ENCODE measurements around the gene KCNH2. TPM values are rescaled to one million over a fixed set of nuclear protein-coding genes. Genes with fewer than 3 reads are reported as not detected.

Gene KCNH2
- total and polyA plus RNA-seq, 4 donors: 0.43 to 2.0 (median 1.3) TPM

DNA sequence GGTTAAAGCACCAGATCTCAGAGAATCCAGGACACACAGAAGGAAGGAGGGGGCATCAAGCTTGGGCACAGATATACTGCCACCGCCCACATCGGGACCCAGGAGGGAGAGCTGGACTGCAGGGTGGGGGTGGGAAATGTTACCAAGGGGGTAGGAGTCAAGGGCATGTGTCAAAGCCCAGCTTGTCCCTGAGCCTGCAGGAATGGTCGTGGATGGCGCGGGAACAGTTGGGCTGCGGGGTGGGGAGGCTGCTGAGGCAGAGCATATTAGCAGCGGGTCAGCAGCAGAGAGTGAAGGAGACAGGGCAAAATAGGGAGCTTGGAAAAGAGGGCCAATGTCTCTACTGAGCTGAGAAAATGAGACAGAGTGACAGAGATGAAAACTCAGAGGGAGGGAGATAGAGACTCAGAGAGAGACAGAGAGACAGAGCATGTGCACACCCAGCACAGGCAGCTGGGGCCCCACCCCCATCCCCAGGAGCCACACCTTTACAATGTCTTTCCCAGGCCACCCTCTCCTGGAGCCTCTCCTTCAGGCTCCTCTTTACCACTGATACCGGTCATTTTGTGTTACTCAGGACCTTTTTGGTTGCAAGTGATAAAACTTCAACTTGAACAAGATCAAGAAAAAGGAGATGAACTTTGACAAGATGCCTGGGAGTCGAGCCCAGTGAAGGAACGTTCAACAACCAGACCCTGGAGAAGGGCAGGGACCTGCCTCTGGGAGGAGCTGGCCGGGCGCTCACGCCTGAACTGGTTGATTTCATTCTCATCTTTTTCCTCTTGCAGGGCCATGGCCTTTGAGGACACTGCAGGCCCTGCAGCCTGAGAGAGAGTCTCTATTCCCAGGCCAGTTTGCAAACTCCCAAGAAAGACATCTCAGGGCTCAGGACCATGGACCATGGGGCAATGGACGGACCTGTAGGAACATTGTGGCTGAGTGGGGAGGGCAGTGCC is 75.8 kb downstream of the KCNH2 start:
- WGBS, 2 donors: 86 to 91% methylated on average over 14 of the region's 14 CpGs
- Histone ChIP-seq H3K36me3 (ENCODE audit: control insufficient read depth in 4 of 4, insufficient read depth in 4 of 4, low read length in 4 of 4) (no peaks in the 10 kb centered on the region), H3K9me3 (ENCODE audit: control insufficient read depth in 4 of 4, insufficient read depth in 3 of 4, low read length in 3 of 4) (peaks cover 0 to 1% (median 0%) of the 10 kb centered on the region in 4 donors), H3K4me1 (ENCODE audit: control insufficient read depth in 5 of 5, insufficient read depth in 5 of 5, low read length in 5 of 5) (peaks cover 0 to 11% (median 2%) of the 10 kb centered on the region in 5 donors), H3K4me3 (no peak overlapping the region), H3K27ac (ENCODE audit: low read depth in 1 of 2, low read length in 1 of 2) (no peak overlapping the region), H3K27me3 (ENCODE audit: control insufficient read depth in 3 of 3, insufficient read depth in 3 of 3, low read length in 2 of 3) (peaks cover 0 to 13% (median 5%) of the 10 kb centered on the region in 3 donors), H3K9ac (ENCODE audit: insufficient read depth in 1 of 2, low read length in 2 of 2) (no peak overlapping the region)
- TF ChIP-seq, protein P1, sequence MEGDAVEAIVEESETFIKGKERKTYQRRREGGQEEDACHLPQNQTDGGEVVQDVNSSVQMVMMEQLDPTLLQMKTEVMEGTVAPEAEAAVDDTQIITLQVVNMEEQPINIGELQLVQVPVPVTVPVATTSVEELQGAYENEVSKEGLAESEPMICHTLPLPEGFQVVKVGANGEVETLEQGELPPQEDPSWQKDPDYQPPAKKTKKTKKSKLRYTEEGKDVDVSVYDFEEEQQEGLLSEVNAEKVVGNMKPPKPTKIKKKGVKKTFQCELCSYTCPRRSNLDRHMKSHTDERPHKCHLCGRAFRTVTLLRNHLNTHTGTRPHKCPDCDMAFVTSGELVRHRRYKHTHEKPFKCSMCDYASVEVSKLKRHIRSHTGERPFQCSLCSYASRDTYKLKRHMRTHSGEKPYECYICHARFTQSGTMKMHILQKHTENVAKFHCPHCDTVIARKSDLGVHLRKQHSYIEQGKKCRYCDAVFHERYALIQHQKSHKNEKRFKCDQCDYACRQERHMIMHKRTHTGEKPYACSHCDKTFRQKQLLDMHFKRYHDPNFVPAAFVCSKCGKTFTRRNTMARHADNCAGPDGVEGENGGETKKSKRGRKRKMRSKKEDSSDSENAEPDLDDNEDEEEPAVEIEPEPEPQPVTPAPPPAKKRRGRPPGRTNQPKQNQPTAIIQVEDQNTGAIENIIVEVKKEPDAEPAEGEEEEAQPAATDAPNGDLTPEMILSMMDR (IDR thresholded peaks at IDR 0.05; ENCODE audit: control extremely low read depth, extremely low read depth): no peak
- ATAC-seq (ENCODE audit: insufficient read depth, low FRiP score): no peak
- no peak for DNase-seq

DNA sequence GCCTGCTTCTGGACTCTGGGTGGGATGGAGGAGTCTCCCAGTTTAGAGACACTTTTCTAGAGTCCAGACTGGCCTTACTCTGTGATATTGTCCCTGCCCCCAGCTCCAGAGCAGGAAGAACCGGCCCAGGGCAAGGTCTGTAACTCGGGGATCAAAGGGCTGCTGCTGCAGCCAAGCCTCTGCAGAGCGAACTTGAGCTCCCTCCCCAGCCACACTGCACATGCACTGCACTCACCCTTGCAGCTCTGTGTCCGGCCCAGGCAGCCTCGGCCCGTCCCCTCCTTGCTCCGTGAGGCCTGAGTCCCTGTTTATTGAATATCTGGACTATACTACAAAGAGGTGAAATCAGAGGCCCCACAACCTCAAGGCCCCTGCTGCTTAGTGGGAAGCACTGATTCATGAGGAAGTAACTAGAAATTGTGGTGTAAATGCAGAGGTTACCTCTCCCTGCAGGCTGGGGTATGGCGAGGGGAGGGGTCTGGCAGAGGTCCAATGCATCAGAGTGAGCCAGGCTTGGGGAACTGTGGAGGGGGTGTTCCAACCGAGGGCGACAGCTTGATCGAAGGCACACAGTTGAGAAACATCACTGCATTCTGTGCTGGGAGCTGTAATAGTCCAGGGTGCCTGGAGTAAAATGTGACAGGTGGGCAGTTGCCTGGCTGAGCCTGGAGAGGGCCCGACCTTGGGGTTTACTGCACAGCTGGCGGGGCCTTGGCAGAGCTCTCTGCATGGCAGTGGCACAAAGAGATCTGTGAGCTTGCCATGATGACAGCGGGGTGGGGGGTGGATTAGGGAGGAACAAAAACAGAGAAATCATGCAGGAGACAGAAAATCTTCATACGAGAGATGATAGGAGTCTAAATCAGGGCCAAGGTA is 76.7 kb downstream of the KCNH2 start:
- DNase-seq (peak; percentile 46 to 50 (median 46)), ATAC-seq (ENCODE audit: insufficient read depth, low FRiP score) (no peak)
- TF ChIP-seq, protein P1 (IDR thresholded peaks at IDR 0.05; ENCODE audit: control extremely low read depth, extremely low read depth): no peak
- whole genome bisulfite sequencing, 2 donors: 43 to 56% methylated on average over 15 of the region's 15 CpGs
- Histone ChIP-seq H3K9me3 (ENCODE audit: control insufficient read depth in 4 of 4, insufficient read depth in 3 of 4, low read length in 3 of 4) (peaks cover 0 to 1% (median 0%) of the 10 kb centered on the region in 4 donors), H3K4me3 (no peak overlapping the region), H3K27me3 (ENCODE audit: control insufficient read depth in 3 of 3, insufficient read depth in 3 of 3, low read length in 2 of 3) (peaks cover 0 to 18% (median 5%) of the 10 kb centered on the region in 3 donors), H3K4me1 (ENCODE audit: control insufficient read depth in 5 of 5, insufficient read depth in 5 of 5, low read length in 5 of 5) (peaks cover 0 to 11% (median 2%) of the 10 kb centered on the region in 5 donors), H3K36me3 (ENCODE audit: control insufficient read depth in 4 of 4, insufficient read depth in 4 of 4, low read length in 4 of 4) (no peaks in the 10 kb centered on the region), H3K9ac (ENCODE audit: insufficient read depth in 1 of 2, low read length in 2 of 2) (no peak overlapping the region), H3K27ac (ENCODE audit: low read depth in 1 of 2, low read length in 1 of 2) (no peak overlapping the region)

DNA sequence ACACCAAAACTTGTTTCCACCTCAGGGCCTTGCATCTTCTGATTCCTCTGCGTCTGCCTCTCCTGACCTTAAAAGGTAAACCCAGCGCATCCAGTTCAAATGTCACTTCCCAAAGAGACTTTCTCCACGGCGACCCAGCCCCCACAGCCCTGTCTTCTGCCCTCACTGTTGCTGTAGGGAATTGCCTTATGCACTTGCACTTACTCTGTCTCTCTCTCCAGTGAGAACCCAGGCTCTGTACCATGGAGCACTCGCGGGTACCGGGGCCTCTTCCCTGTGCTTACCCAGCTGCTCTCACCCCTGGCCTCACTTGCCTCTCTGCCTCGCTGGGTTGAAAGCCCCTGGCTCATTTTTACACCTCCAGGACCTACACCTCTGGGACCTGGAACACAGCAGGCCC is 77.4 kb downstream of the KCNH2 start:
- no peak for ATAC-seq (ENCODE audit: insufficient read depth, low FRiP score)
- peaks cover 0 to 19% (median 5%) of the 10 kb centered on the region in 3 donors for H3K27me3 ChIP-seq (ENCODE audit: control insufficient read depth in 3 of 3, insufficient read depth in 3 of 3, low read length in 2 of 3)
- peaks cover 0 to 1% (median 0%) of the 10 kb centered on the region in 4 donors for H3K9me3 ChIP-seq (ENCODE audit: control insufficient read depth in 4 of 4, insufficient read depth in 3 of 4, low read length in 3 of 4)
- H3K4me1 ChIP-seq (ENCODE audit: control insufficient read depth in 5 of 5, insufficient read depth in 5 of 5, low read length in 5 of 5): peaks cover 0 to 11% (median 2%) of the 10 kb centered on the region in 5 donors
- 77 to 83% methylated on average over 8 of the region's 8 CpGs for WGBS, 2 donors
- no peak overlapping the region for H3K4me3 ChIP-seq
- TF ChIP-seq, protein P1 (IDR thresholded peaks at IDR 0.05; ENCODE audit: control extremely low read depth, extremely low read depth): no peak
- no peaks in the 10 kb centered on the region for H3K36me3 ChIP-seq (ENCODE audit: control insufficient read depth in 4 of 4, insufficient read depth in 4 of 4, low read length in 4 of 4)
- no peak overlapping the region for H3K27ac ChIP-seq (ENCODE audit: low read depth in 1 of 2, low read length in 1 of 2)
- no peak overlapping the region for H3K9ac ChIP-seq (ENCODE audit: insufficient read depth in 1 of 2, low read length in 2 of 2)
- no peak for DNase-seq

Measured in lung (tissue), 12 donors.